H1 (cell line): ENCODE results near the gene SMO. TPM values are rescaled to one million over a fixed set of nuclear protein-coding genes. Genes with fewer than 3 reads are reported as not detected.

Experiments used
- ATF3 ChIP-seq: IDR thresholded peaks from 2 replicates; pipeline ENCODE4 v1.6.1; 2011; ENCODE audit warnings: low read depth, mild to moderate bottlenecking, low read length; ENCODE audit not compliant: insufficient read depth
- BACH1 ChIP-seq: IDR thresholded peaks from 2 replicates; pipeline ENCODE4 v1.6.1; 2012; ENCODE audit warnings: low read length, improper control_type of control experiment
- CHD2 ChIP-seq: IDR thresholded peaks from 2 replicates; pipeline ENCODE4 v1.6.1; 2012; ENCODE audit warnings: low read length, improper control_type of control experiment
- E2F6 ChIP-seq: IDR thresholded peaks from 2 replicates; pipeline ENCODE4 v1.6.1; 2012; ENCODE audit warnings: inconsistent platforms
- EGR1 ChIP-seq: IDR thresholded peaks from 2 replicates; pipeline ENCODE4 v1.6.1; 2011; ENCODE audit warnings: low read depth, low read length, borderline replicate concordance
- EP300 ChIP-seq, 2 experiments: IDR thresholded peaks; 1 replicate in 1 of 2; 2 replicates in 1 of 2; pipeline ENCODE4 v1.6.1; 2011 to 2012; ENCODE audit warnings: low read depth in 2 of 2, low read length in 2 of 2, mild to moderate bottlenecking in 2 of 2, borderline replicate concordance in 1 of 2, inconsistent platforms in 1 of 2, moderate library complexity in 1 of 2
- JUN ChIP-seq: IDR thresholded peaks from 2 replicates; pipeline ENCODE4 v1.6.1; 2011; ENCODE audit warnings: low read depth, mild to moderate bottlenecking, improper control_type of control experiment, low read length
- KDM1A ChIP-seq: fragments of 200-600, 300-600 bp; sonication (generic); IDR thresholded peaks from 2 replicates; pipeline ENCODE4 v1.7.1; 2016; ENCODE audit warnings: mild to moderate bottlenecking, low read length, borderline replicate concordance
- KDM4A ChIP-seq: IDR thresholded peaks from one replicate; pipeline ENCODE4 v1.7.1; 2012; ENCODE audit warnings: low read depth, mild to moderate bottlenecking, moderate library complexity, low read length, inconsistent platforms; ENCODE audit not compliant: severe bottlenecking
- MAX ChIP-seq: IDR thresholded peaks from 2 replicates; pipeline ENCODE4 v1.6.1; 2012; ENCODE audit warnings: inconsistent platforms
- NANOG ChIP-seq: IDR thresholded peaks from 2 replicates; pipeline ENCODE4 v1.6.1; 2011; ENCODE audit warnings: low read length, low read depth, mild to moderate bottlenecking, inconsistent platforms; ENCODE audit not compliant: insufficient read depth, poor library complexity, severe bottlenecking
- RBBP5 ChIP-seq: IDR thresholded peaks from 2 replicates; pipeline ENCODE4 v1.7.1; 2012; ENCODE audit warnings: low read depth, mild to moderate bottlenecking, inconsistent platforms, low read length, moderate library complexity, borderline replicate concordance
- RFX5 ChIP-seq: IDR thresholded peaks from 2 replicates; pipeline ENCODE4 v1.6.1; 2011; ENCODE audit warnings: low read depth, low read length, improper control_type of control experiment, borderline replicate concordance
- SP1 ChIP-seq: IDR thresholded peaks from 2 replicates; pipeline ENCODE4 v1.6.1; 2011; ENCODE audit warnings: low read depth, low read length
- SP2 ChIP-seq: IDR thresholded peaks from 2 replicates; pipeline ENCODE4 v1.6.1; 2012; ENCODE audit warnings: mild to moderate bottlenecking, low read length, inconsistent platforms
- SUZ12 ChIP-seq: fragments of 200-600 bp; sonication (generic); IDR thresholded peaks from 2 replicates; pipeline ENCODE4 v1.6.1; 2012; ENCODE audit warnings: mild to moderate bottlenecking, inconsistent platforms, low read length, moderate library complexity, mixed read lengths
- TBP ChIP-seq: IDR thresholded peaks from 2 replicates; pipeline ENCODE4 v1.6.1; 2011; ENCODE audit warnings: low read depth, low read length, improper control_type of control experiment
- polyA plus RNA-seq, 7 experiments: library from polyadenylated mRNA; depleted of rRNA in 3 of 7; stranded (reverse) in 5 of 7; unstranded in 2 of 7; fragments of >200 nt in 5 of 7; fragments of 200-250 nt in 2 of 7; gene quantifications; 1 replicate in 5 of 7; 2 replicates in 1 of 7; 4 replicates in 1 of 7; pipeline versions ENCODE4 v1.2.1 to v1.2.3, GENCODE V29; 2011 to 2013; ENCODE audit warnings: missing spikeins in 2 of 7, mixed read lengths in 2 of 7
- total RNA-seq: library from RNA; stranded (reverse); fragmentation: NEBNext Ultra II Directional; extraction: Animal tissue kit (Norgen Biotek cat#: 25700); gene quantifications from 2 replicates; pipeline ENCODE4 v1.2.1, GENCODE V29; 2021

The SMO gene
- total and polyA plus RNA-seq, 2 of the 8 experiments (the other 6 are each of a cell fraction or from before 2014, with no cell fraction given), result 64.5 to 67.6 TPM

GRCh38 chr7:129144095-129144833, 44.2 kb upstream of the SMO start, which contains the start of gene TSPAN33 (continued):
- TF ChIP-seq MAX, result 0 out of 2 replicates have a peak, but pooled peaks have one; percentile 25
- no peak for TF ChIP-seq SUZ12
- TF ChIP-seq E2F6, result peak; percentile 55; the same call in 1 of the 2 replicates
- TF ChIP-seq SP1, result peak; percentile 88
- no peak for TF ChIP-seq RFX5
- TF ChIP-seq KDM1A, result 0 out of 2 replicates have a peak, but pooled peaks have one; percentile 26
- peak; percentile 41; the same call in 1 of the 2 replicates for TF ChIP-seq SP2
- TF ChIP-seq BACH1, result no peak
- peak; percentile 22; the same call in 1 of the 2 replicates for TF ChIP-seq TBP
- TF ChIP-seq NANOG, result no peak
- TF ChIP-seq EP300 (IDR thresholded peaks at IDR 0.05; ENCODE audit: borderline replicate concordance in 1 of 2, low read depth in 2 of 2, low read length in 2 of 2), result no peak
- TF ChIP-seq RBBP5, result no peak
- peak; percentile 79 for TF ChIP-seq CHD2
- TF ChIP-seq JUN, result no peak
- TF ChIP-seq EGR1, result peak; percentile 77
- no peak for TF ChIP-seq KDM4A
- no peak for TF ChIP-seq ATF3
